Nephron (organoid): ENCODE measurements around the gene PKD2L1.
"Not testable (repeated sequence)": the region's sequence is repeated elsewhere in the genome, so short reads cannot be mapped to it uniquely, and the experiment has no call there.

Experiments
- H3K27ac Mint-ChIP-seq, 3 experiments: 2 replicates each; pipeline ENCODE4 v1.8.0; 2020; ENCODE audit warnings: mixed read lengths in 3 of 3, mild to moderate bottlenecking in 2 of 3, moderate library complexity in 1 of 3
- H3K27me3 Mint-ChIP-seq: 2 replicates; pipeline ENCODE4 v1.8.0; 2021; ENCODE audit warnings: low read depth, mild to moderate bottlenecking, moderate library complexity, mixed read lengths
- H3K36me3 Mint-ChIP-seq: 2 replicates; pipeline ENCODE4 v1.8.0; 2020; ENCODE audit warnings: low read depth, mixed read lengths
- H3K4me1 Mint-ChIP-seq: 2 replicates; pipeline ENCODE4 v1.8.0; 2020; ENCODE audit warnings: mixed read lengths
- H3K4me3 Mint-ChIP-seq, 3 experiments: 2 replicates each; pipeline ENCODE4 v1.8.0; 2020; ENCODE audit warnings: mild to moderate bottlenecking in 3 of 3, mixed read lengths in 3 of 3, moderate library complexity in 2 of 3
- H3K9me3 Mint-ChIP-seq: 2 replicates; pipeline ENCODE4 v1.8.0; 2020; ENCODE audit warnings: mixed read lengths
- CTCF ChIP-seq, 3 experiments: fragments of 200-600 bp; sonication (generic); IDR thresholded peaks; one replicate each; pipeline ENCODE4 v1.5.0; 2021; ENCODE audit warnings: antibody characterized with exemption in 3 of 3; ENCODE audit not compliant: unreplicated experiment in 3 of 3

PKD2L1 gene

GRCh38 chr10:100288196-100288595, 41.8 kb downstream of the PKD2L1 start:
- no peaks in the 10 kb centered on the region for H3K9me3 Mint-ChIP-seq
- H3K4me1 Mint-ChIP-seq = peaks cover 23% of the 10 kb centered on the region
- no peak for TF ChIP-seq CTCF (IDR thresholded peaks at IDR 0.05; ENCODE audit: unreplicated experiment in 3 of 3)
- H3K36me3 Mint-ChIP-seq = peaks cover 8% of the 10 kb centered on the region
- H3K27ac Mint-ChIP-seq = peak overlapping the region in 2 of 3 experiments; percentile 12 to 16
- peaks cover 27% of the 10 kb centered on the region for H3K27me3 Mint-ChIP-seq
- peak overlapping the region; percentile 58 to 98 (median 76) for H3K4me3 Mint-ChIP-seq

GRCh38 chr10:100287756-100288155, 42.3 kb downstream of the PKD2L1 start:
- peaks cover 9% of the 10 kb centered on the region for H3K36me3 Mint-ChIP-seq

GRCh38 chr10:100286051-100287033, 43.7 kb downstream of the PKD2L1 start, which contains the start of gene BLOC1S2:
BLOC1S2 (minus strand) TSS chr10:100286680; CDS start chr10:100286659, 21 bp downstream.
- peaks cover 23% of the 10 kb centered on the region for H3K4me1 Mint-ChIP-seq
- peaks cover 12% of the 10 kb centered on the region for H3K27me3 Mint-ChIP-seq
- H3K9me3 Mint-ChIP-seq = no peaks in the 10 kb centered on the region
- H3K27ac Mint-ChIP-seq = peak within 1 kb of the TSS; percentile 94 to 97 (median 96)
- peak within 1 kb of the TSS; percentile 98 to 100 (median 99) for H3K4me3 Mint-ChIP-seq
- peaks cover 9% of the 10 kb centered on the region for H3K36me3 Mint-ChIP-seq
- TF ChIP-seq CTCF (IDR thresholded peaks at IDR 0.05; ENCODE audit: unreplicated experiment in 3 of 3) = no peak

More at GRCh38 chr10:100287756-100288155, 42.3 kb downstream of the PKD2L1 start:
- TF ChIP-seq CTCF (IDR thresholded peaks at IDR 0.05; ENCODE audit: unreplicated experiment in 3 of 3) = no peak
- Mint-ChIP-seq H3K4me3 (peak overlapping the region; percentile 58 to 98 (median 76)), H3K4me1 (peaks cover 23% of the 10 kb centered on the region), H3K9me3 (no peaks in the 10 kb centered on the region), H3K27me3 (peaks cover 22% of the 10 kb centered on the region), H3K27ac (peak overlapping the region in 2 of 3 experiments; percentile 12 to 16)

DNA sequence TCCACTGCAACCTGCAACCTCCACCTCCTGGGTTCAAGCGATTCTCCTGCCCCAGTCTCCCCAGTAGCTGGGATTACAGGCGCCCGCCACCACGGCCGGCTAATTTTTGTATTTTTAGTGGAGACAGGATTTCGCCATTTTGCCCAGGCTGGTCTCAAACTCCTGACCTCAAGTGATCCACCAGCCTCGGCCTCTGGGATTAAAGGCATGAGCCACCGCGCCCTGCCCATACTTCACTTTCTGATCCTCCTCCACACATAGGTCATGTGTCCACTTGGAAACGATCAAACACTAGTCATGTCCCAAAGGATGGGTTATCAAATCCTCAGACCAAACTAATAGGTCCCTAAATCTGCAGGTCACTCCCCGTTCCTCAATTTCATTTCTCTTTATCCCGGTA, 44.7 kb downstream of the PKD2L1 start:
- Mint-ChIP-seq H3K4me3 (peak overlapping the region; percentile 98 to 100 (median 99)), H3K36me3 (peaks cover 17% of the 10 kb centered on the region), H3K4me1 (peaks cover 23% of the 10 kb centered on the region), H3K27ac (peak overlapping the region; percentile 94 to 97 (median 96))
- H3K27me3 Mint-ChIP-seq, H3K9me3 Mint-ChIP-seq: not testable (repeated sequence)

- H3K9me3 Mint-ChIP-seq = no peaks in the 10 kb centered on the region
- H3K36me3 Mint-ChIP-seq = peaks cover 33% of the 10 kb centered on the region
- H3K27me3 Mint-ChIP-seq = peaks cover 3% of the 10 kb centered on the region
- H3K27ac Mint-ChIP-seq = no peak overlapping the region
- no peak for TF ChIP-seq CTCF (IDR thresholded peaks at IDR 0.05; ENCODE audit: unreplicated experiment in 3 of 3)
- peaks cover 23% of the 10 kb centered on the region for H3K4me1 Mint-ChIP-seq
- H3K4me3 Mint-ChIP-seq = no peak overlapping the region
Observed at GRCh38 chr10:100282907-100283306, 47.1 kb downstream of the PKD2L1 start.

- peaks cover 60% of the 10 kb centered on the region for H3K36me3 Mint-ChIP-seq
- H3K27me3 Mint-ChIP-seq, H3K4me3 Mint-ChIP-seq, H3K4me1 Mint-ChIP-seq, H3K27ac Mint-ChIP-seq, H3K9me3 Mint-ChIP-seq: not testable (repeated sequence)
Observed at GRCh38 chr10:100276971-100277370, 53.1 kb downstream of the PKD2L1 start.
